IPS-18a (cell line): Measurements from ENCODE around the gene RPS18.
"Not testable (repeated sequence)": the region's sequence is repeated elsewhere in the genome, so short reads cannot be mapped to it uniquely, and the experiment has no call there.

Experiments
- H3K27ac ChIP-seq: one replicate; pipeline ENCODE4 v1.5.1; 2013; ENCODE audit warnings: low read length
- H3K27me3 ChIP-seq: one replicate; pipeline ENCODE4 v1.6.1; 2013; ENCODE audit warnings: mild to moderate bottlenecking, low read length; ENCODE audit not compliant: control insufficient read depth, insufficient read depth
- H3K36me3 ChIP-seq: one replicate; pipeline ENCODE4 v1.6.1; 2013; ENCODE audit warnings: low read depth, low read length; ENCODE audit not compliant: control insufficient read depth
- H3K4me1 ChIP-seq: one replicate; pipeline ENCODE4 v1.6.1; 2013; ENCODE audit warnings: low read depth, low read length; ENCODE audit not compliant: control insufficient read depth
- H3K4me3 ChIP-seq: one replicate; pipeline ENCODE4 v1.5.1; 2013; ENCODE audit warnings: low read length
- H3K9ac ChIP-seq: one replicate; pipeline ENCODE4 v1.6.1; 2013; ENCODE audit warnings: mild to moderate bottlenecking, low read length, moderate library complexity
- H3K9me3 ChIP-seq: one replicate; pipeline ENCODE4 v1.6.1; 2013; ENCODE audit warnings: low read depth, low read length; ENCODE audit not compliant: control insufficient read depth

The RPS18 gene

DNA sequence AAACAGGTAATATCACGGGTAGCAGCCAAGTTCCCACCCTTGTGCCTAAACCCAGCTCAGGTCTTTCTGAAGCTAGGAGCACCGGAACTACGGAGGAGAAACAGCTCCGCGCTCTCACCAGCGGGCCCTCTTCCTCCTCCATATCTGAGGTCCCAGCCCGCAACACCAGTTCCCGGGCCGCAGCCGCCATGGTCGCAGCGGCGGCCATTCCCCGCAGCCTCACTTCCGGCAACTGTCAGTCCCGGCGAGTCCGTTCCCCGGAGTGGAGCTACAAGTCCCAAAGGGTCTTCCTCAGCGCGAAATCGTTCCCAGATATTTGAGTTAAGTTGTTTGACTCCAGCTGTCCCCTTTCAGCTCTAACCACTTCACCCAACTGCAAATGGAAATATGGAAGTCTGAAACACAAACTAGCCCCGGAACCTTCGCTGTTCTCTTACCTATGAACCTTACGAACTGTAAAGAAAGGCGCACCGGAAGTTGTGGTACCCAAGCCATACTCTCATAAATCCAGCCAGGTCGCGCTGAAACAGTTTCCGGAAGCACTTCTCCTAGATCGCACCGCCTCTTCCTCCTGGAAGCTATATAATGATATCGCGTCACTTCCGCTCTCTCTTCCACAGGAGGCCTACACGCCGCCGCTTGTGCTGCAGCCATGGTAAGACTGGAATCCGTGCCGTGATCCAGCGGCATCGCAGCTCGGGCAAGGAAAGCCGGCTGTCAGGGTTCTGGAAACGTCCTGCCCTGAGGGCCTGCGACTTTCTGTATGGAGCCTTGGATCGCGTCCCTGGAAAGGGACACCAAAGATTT is at the start of gene RPS18, which contains the start of gene VPS52:
Gene RPS18, plus strand, starts transcription at position 608 of the 807 bp plus-strand sequence. Its CDS starts 45 bp downstream, at position 653.
Gene VPS52, minus strand, starts transcription at position 409 of the 807 bp plus-strand sequence. Its CDS starts 201 bp downstream, at position 208.
- Histone ChIP-seq H3K4me3 (peak within 1 kb of the TSS; percentile 78), H3K27me3 (no peaks in the 10 kb centered on the region), H3K9me3 (no peaks in the 10 kb centered on the region), H3K36me3 (peaks cover 60% of the 10 kb centered on the region), H3K9ac (peak within 1 kb of the TSS; percentile 87), H3K4me1 (peaks cover 12% of the 10 kb centered on the region), H3K27ac (peak within 1 kb of the TSS; percentile 95)

GRCh38 chr6:33226503-33227120 is 45.3 kb upstream of the RPS18 start:
- H3K27ac ChIP-seq, H3K4me3 ChIP-seq, H3K9me3 ChIP-seq, H3K36me3 ChIP-seq, H3K9ac ChIP-seq, H3K27me3 ChIP-seq: not testable (repeated sequence)
- peaks cover 10% of the 10 kb centered on the region for H3K4me1 ChIP-seq

DNA sequence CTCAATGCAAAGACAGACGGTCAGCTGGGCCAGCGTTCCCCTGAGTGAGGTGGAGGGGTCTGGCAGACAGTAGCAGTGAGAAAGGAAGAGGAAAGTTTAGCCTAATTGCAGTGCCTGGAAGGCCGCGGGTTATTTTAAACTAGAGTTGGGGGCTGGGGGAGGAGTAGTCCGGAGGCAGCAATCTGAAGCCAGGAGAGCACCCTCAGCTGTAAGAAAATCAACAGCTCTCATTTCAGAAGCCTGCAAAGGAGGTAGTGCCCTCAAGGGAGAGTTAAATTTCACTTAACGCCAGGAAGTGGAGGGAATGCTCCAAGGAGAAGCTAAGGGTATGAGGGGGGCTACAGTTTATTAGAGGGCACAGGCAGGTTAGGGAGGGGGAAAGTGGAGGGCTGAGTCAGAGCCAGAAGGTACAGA is 36.6 kb upstream of the RPS18 start:
- no peak overlapping the region for H3K4me3 ChIP-seq
- no peaks in the 10 kb centered on the region for H3K36me3 ChIP-seq
- H3K4me1 ChIP-seq, result peaks cover 5% of the 10 kb centered on the region
- H3K27me3 ChIP-seq, result no peaks in the 10 kb centered on the region
- H3K27ac ChIP-seq, result no peak overlapping the region
- no peak overlapping the region for H3K9ac ChIP-seq
- H3K9me3 ChIP-seq, result no peaks in the 10 kb centered on the region

DNA sequence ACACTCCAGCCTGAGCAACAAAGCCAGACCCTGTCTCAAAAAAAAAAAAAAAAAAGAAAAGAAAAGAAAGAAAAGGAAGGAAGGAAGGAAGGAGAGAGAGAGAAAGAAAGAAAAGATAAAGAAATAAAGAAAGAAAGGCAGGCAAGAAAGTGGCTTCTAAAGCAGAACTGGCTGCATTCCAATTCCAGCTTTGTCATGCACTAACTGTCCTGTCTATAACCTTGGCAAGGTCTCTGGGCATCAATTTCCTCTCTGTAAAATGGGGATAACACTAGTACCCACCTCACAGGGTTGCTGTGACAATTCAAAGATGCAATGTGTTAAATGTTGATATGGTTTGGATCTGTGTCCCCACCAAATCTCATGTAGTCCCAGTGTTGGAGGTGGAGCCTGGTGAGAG is 35.5 kb upstream of the RPS18 start:
- Histone ChIP-seq H3K27ac (no peak overlapping the region), H3K27me3 (no peaks in the 10 kb centered on the region), H3K36me3 (no peaks in the 10 kb centered on the region), H3K4me3 (no peak overlapping the region), H3K4me1 (peaks cover 5% of the 10 kb centered on the region), H3K9ac (no peak overlapping the region), H3K9me3 (no peaks in the 10 kb centered on the region)

- H3K27ac ChIP-seq, result no peak overlapping the region
- H3K9ac ChIP-seq, result no peak overlapping the region
- no peak overlapping the region for H3K4me3 ChIP-seq
- peaks cover 5% of the 10 kb centered on the region for H3K4me1 ChIP-seq
- no peaks in the 10 kb centered on the region for H3K9me3 ChIP-seq
- no peaks in the 10 kb centered on the region for H3K36me3 ChIP-seq
- no peaks in the 10 kb centered on the region for H3K27me3 ChIP-seq
Observed at GRCh38 chr6:33236852-33237251, 35.0 kb upstream of the RPS18 start.

DNA sequence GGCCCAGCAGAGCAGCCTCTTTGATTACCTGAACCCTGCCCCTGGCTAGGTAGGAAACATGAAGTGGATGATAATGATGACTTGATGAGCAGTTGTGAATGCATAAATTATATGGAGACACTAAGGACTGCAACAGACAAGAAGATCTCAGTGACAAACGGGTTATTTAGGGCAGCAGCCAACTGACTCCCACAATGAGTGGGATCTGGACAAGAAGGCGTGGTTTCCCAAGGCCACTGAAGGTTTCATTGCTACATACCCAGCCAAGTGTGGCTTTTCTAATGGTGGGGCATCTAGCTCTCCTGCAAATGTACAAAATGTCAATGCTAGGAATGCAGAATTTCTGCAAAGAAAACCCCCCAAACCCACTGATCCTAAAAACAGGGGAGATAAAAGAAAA is 34.1 kb upstream of the RPS18 start:
- Histone ChIP-seq H3K36me3 (no peaks in the 10 kb centered on the region), H3K9ac (no peak overlapping the region)

DNA sequence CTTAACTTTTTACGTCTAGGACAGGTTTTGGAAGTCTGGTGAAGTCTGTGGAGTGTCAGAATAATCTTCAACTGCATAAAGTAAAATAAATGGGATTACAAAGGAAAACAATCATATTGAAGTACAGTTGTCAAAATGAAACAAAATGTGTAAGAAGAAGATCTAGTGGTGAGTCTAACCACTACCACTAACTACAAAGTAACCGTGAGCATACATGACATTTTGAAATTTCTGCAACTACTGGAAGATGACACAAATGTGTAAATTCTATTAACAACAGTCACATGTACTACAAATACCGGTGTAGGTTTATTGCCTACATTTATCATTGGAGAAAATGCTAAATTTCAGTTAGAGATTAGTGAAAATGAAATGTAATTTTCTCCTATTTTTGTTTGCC is 29.9 kb upstream of the RPS18 start:
- H3K9ac ChIP-seq, result no peak overlapping the region
- H3K4me1 ChIP-seq, result no peaks in the 10 kb centered on the region
- H3K27me3 ChIP-seq, result peaks cover 8% of the 10 kb centered on the region
- H3K27ac ChIP-seq, result no peak overlapping the region
- no peaks in the 10 kb centered on the region for H3K36me3 ChIP-seq
- H3K9me3 ChIP-seq, result no peaks in the 10 kb centered on the region
- H3K4me3 ChIP-seq, result no peak overlapping the region

More for the DNA sequence above, 34.1 kb upstream of the RPS18 start:
- no peak overlapping the region for H3K4me3 ChIP-seq
- H3K27ac ChIP-seq, result no peak overlapping the region
- no peaks in the 10 kb centered on the region for H3K9me3 ChIP-seq
- H3K4me1 ChIP-seq, result peaks cover 5% of the 10 kb centered on the region
- no peaks in the 10 kb centered on the region for H3K27me3 ChIP-seq

- no peak overlapping the region for H3K27ac ChIP-seq
- H3K4me3 ChIP-seq, result no peak overlapping the region
- H3K9me3 ChIP-seq, result no peaks in the 10 kb centered on the region
- peaks cover 23% of the 10 kb centered on the region for H3K27me3 ChIP-seq
- no peak overlapping the region for H3K9ac ChIP-seq
- peaks cover 1% of the 10 kb centered on the region for H3K4me1 ChIP-seq
- H3K36me3 ChIP-seq, result no peaks in the 10 kb centered on the region
Observed at GRCh38 chr6:33243476-33243875, 28.4 kb upstream of the RPS18 start.

DNA sequence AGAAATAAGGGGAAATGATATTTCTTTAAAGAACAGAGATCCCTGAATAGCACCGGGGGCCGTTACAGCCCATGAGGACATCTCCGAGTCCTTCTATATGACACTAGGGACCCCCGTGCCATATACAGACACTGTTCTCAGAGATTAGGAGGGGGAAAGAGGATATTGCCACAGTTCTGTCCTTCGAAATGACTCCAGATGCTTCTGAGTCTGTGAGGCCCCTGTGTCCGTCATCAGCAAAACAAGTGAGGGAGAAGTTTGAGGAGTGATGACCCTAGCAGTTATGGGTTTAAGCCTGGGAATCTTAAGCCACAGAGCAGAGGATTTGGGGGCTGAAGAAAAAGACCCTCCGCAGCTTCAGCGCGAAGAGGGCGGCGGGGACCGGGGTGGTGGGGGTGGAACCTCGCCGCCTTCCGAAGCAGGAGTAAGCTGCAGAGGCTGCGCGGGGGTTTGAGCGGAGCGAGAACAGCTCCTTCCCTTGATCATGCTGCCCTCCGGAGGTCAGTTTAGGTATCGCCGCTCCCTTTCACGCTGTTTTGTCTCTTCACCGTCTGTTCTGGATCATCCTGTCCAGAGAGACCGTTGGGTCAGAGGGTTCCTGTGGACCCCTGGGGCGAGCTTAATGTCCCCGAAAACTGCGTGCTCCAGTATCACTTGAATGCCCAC is 23.8 kb upstream of the RPS18 start:
- H3K27me3 ChIP-seq, result peaks cover 27% of the 10 kb centered on the region
- H3K27ac ChIP-seq, result no peak overlapping the region
- H3K36me3 ChIP-seq, result no peaks in the 10 kb centered on the region
- H3K9me3 ChIP-seq, result no peaks in the 10 kb centered on the region
- peak overlapping the region; percentile 49 for H3K9ac ChIP-seq
- H3K4me1 ChIP-seq, result peaks cover 11% of the 10 kb centered on the region
- peak overlapping the region; percentile 58 for H3K4me3 ChIP-seq

- Histone ChIP-seq H3K27ac (no peak overlapping the region), H3K9ac (no peak overlapping the region)
Observed at GRCh38 chr6:33248643-33248931, 23.3 kb upstream of the RPS18 start.

GRCh38 chr6:33248932-33249731 is 22.7 kb upstream of the RPS18 start:
- H3K27ac ChIP-seq, result no peak overlapping the region
- H3K9ac ChIP-seq, result peak overlapping the region; percentile 47
- peaks cover 27% of the 10 kb centered on the region for H3K27me3 ChIP-seq
- H3K9me3 ChIP-seq, result no peaks in the 10 kb centered on the region
- no peaks in the 10 kb centered on the region for H3K36me3 ChIP-seq
- H3K4me3 ChIP-seq, result peak overlapping the region; percentile 70
- peaks cover 11% of the 10 kb centered on the region for H3K4me1 ChIP-seq

More at GRCh38 chr6:33248643-33248931, 23.3 kb upstream of the RPS18 start:
- Histone ChIP-seq H3K36me3 (no peaks in the 10 kb centered on the region), H3K9me3 (no peaks in the 10 kb centered on the region), H3K4me1 (peaks cover 11% of the 10 kb centered on the region), H3K4me3 (peak overlapping the region; percentile 58), H3K27me3 (peaks cover 27% of the 10 kb centered on the region)
